HL-60 (cell line): ENCODE data around the gene SLIT1.
A peak's percentile ranks its signal among the peaks of the same experiment; 100 is the strongest.

Source experiments
- DNase-seq, 2 experiments: peaks; one replicate each; pipeline ENCODE4 v3.0.0-alpha.2; 2010 to 2020; ENCODE audit warnings: low read depth in 1 of 2, low spot score in 1 of 2
- H3K27ac ChIP-seq: fragments of 250-450 bp; sonication (Bioruptor Pico); replicated peaks from 2 replicates; pipeline ENCODE4 v1.5.1; 2020; ENCODE audit warnings: mild to moderate bottlenecking, moderate library complexity
- H3K27me3 ChIP-seq: fragments of 250-450 bp; sonication (Bioruptor Pico); 2 replicates; pipeline ENCODE4 v1.5.1; 2021; ENCODE audit warnings: mild to moderate bottlenecking, moderate library complexity; ENCODE audit not compliant: insufficient read depth, poor library complexity, severe bottlenecking
- H3K4me3 ChIP-seq: replicated peaks from 2 replicates; pipeline ENCODE4 v1.5.1; 2011; ENCODE audit warnings: mild to moderate bottlenecking, control low read depth, low read length; ENCODE audit not compliant: insufficient read depth
- CTCF ChIP-seq: IDR thresholded peaks from one replicate; pipeline ENCODE4 v1.5.1; 2011; ENCODE audit warnings: low read length, control low read depth, inconsistent platforms; ENCODE audit not compliant: insufficient read depth
- GABPA ChIP-seq: IDR thresholded peaks from 2 replicates; pipeline ENCODE4 v1.6.1; 2012; ENCODE audit warnings: low read depth
- POLR2AphosphoS5 ChIP-seq: IDR thresholded peaks from 2 replicates; pipeline ENCODE4 v1.6.1; 2012; ENCODE audit warnings: low read depth
- REST ChIP-seq: IDR thresholded peaks from 2 replicates; pipeline ENCODE4 v1.6.1; 2012; ENCODE audit warnings: low read depth; ENCODE audit not compliant: insufficient replicate concordance
- SPI1 ChIP-seq: IDR thresholded peaks from 2 replicates; pipeline ENCODE4 v1.6.1; 2012; ENCODE audit warnings: low read depth, mild to moderate bottlenecking, borderline replicate concordance

Gene SLIT1

GRCh38 chr10:97200616-97201015 lies 14.9 kb upstream of the SLIT1 start:
- H3K27me3 ChIP-seq, result peaks cover 27% of the 10 kb centered on the region
- no peak overlapping the region for H3K27ac ChIP-seq
- DNase-seq, result no peak
- TF ChIP-seq POLR2AphosphoS5 (no peak), CTCF (no peak), REST (no peak), GABPA (no peak), SPI1 (no peak)
- no peak overlapping the region for H3K4me3 ChIP-seq

- H3K27ac ChIP-seq, result no peak overlapping the region
- peaks cover 36% of the 10 kb centered on the region for H3K27me3 ChIP-seq
- DNase-seq, result no peak
- no peak overlapping the region for H3K4me3 ChIP-seq
- TF ChIP-seq POLR2AphosphoS5 (no peak), SPI1 (peak; percentile 46; the same call in 1 of the 2 replicates)
Measured at GRCh38 chr10:97199152-97199551, 13.4 kb upstream of the SLIT1 start.

- DNase-seq, result no peak
- TF ChIP-seq POLR2AphosphoS5 (no peak), CTCF (no peak), REST (no peak), SPI1 (no peak), GABPA (no peak)
- peaks cover 37% of the 10 kb centered on the region for H3K27me3 ChIP-seq
- H3K27ac ChIP-seq, result no peak overlapping the region
- no peak overlapping the region for H3K4me3 ChIP-seq
Measured at GRCh38 chr10:97197030-97197500, 11.3 kb upstream of the SLIT1 start.

- TF ChIP-seq SPI1, result no peak
- no peak for TF ChIP-seq POLR2AphosphoS5
- no peak for TF ChIP-seq GABPA
- peak; percentile 89 for TF ChIP-seq CTCF
- TF ChIP-seq REST, result peak; percentile 42
- no peak overlapping the region for H3K27ac ChIP-seq
- H3K27me3 ChIP-seq, result peaks cover 42% of the 10 kb centered on the region
- H3K4me3 ChIP-seq, result peak overlapping the region; percentile 42
- peak; percentile 27 to 62 for DNase-seq
Measured at GRCh38 chr10:97196223-97197029, 10.7 kb upstream of the SLIT1 start.
